Measurements from ENCODE around the gene GLYATL2. TPM values are rescaled to one million over a fixed set of nuclear protein-coding genes. Genes with fewer than 3 reads are reported as not detected.

The GLYATL2 gene
- total and polyA plus RNA-seq, 10 donors: 0.09 TPM; not detected in 9

DNA sequence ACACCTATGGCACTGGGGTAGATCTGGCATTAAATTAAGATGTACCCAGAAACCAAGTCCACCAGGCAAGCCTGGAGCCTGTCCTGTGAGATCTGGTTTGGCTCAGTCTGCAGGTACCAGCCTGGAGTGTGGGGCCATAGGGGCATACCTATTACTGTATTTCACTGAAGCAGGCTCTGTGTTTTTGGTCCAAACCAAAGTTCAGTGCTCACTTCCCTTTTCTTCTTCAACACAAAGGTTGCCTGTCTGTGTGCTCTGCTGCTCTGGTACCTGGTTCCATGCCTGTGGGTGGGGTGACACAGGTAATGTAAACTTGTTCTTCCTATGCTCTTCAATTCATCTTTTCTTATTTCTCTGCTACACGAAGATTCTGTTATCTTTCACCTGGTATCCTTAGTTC, 19.8 kb upstream of the GLYATL2 start:
- WGBS, 5 donors: 0 to 90% (median 0%) methylated on average over 1 of the region's 1 CpG
- DNase-seq: no peak
- no peak overlapping the region for H3K4me3 ChIP-seq
- no peak for TF ChIP-seq POLR2A (IDR thresholded peaks at IDR 0.05)
- TF ChIP-seq, protein P1, sequence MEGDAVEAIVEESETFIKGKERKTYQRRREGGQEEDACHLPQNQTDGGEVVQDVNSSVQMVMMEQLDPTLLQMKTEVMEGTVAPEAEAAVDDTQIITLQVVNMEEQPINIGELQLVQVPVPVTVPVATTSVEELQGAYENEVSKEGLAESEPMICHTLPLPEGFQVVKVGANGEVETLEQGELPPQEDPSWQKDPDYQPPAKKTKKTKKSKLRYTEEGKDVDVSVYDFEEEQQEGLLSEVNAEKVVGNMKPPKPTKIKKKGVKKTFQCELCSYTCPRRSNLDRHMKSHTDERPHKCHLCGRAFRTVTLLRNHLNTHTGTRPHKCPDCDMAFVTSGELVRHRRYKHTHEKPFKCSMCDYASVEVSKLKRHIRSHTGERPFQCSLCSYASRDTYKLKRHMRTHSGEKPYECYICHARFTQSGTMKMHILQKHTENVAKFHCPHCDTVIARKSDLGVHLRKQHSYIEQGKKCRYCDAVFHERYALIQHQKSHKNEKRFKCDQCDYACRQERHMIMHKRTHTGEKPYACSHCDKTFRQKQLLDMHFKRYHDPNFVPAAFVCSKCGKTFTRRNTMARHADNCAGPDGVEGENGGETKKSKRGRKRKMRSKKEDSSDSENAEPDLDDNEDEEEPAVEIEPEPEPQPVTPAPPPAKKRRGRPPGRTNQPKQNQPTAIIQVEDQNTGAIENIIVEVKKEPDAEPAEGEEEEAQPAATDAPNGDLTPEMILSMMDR (IDR thresholded peaks at IDR 0.05 in 8 of 11, conservative IDR thresholded peaks at IDR 0.05 in 3 of 11): no peak
- TF ChIP-seq POLR2AphosphoS5 (IDR thresholded peaks at IDR 0.05): no peak
- H3K27ac ChIP-seq: no peak overlapping the region
- no peaks in the 10 kb centered on the region for H3K4me1 ChIP-seq
- peaks cover 0 to 22% (median 12%) of the 10 kb centered on the region in 8 donors for H3K9me3 ChIP-seq
- intact Hi-C loops (cut with DNase I; ENCODE audit: low total_unique reads): no loop called here
- H3K36me3 ChIP-seq: no peaks in the 10 kb centered on the region
- H3K27me3 ChIP-seq (replicated peaks in 1 of 7): no peaks in the 10 kb centered on the region

DNA sequence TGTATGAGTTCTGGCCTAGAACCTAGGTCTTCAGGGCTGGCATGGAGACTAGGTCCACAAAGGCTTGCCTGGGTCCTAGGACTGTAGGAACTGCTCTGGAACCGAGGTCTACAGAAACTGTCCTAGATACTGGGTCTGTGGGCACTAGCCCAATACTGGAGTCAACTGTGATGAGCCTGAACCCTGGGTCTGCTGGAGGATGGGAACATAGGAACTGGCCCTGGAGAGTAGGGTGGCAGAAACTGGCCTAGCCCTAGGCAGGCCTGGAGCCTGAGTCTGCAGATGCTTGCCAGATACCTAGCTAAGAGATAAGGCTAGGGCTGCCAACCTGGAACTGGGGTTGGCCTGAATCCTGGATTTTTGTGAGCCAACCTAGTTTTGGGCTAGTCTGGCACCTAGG, 19.2 kb upstream of the GLYATL2 start:
- H3K9me3 ChIP-seq: peaks cover 0 to 22% (median 12%) of the 10 kb centered on the region in 8 donors
- no peak for DNase-seq
- no peak overlapping the region for H3K4me3 ChIP-seq
- no peaks in the 10 kb centered on the region for H3K4me1 ChIP-seq
- H3K27me3 ChIP-seq (replicated peaks in 1 of 7): no peaks in the 10 kb centered on the region
- H3K36me3 ChIP-seq: no peaks in the 10 kb centered on the region
- no peak overlapping the region for H3K27ac ChIP-seq
- whole genome bisulfite sequencing, 5 donors: 38 to 87% (median 59%) methylated on average over 1 of the region's 1 CpG
- intact Hi-C loops (cut with DNase I; ENCODE audit: low total_unique reads): no loop called here
- no peak for TF ChIP-seq POLR2A (IDR thresholded peaks at IDR 0.05)
- TF ChIP-seq, protein P1 (IDR thresholded peaks at IDR 0.05 in 8 of 11, conservative IDR thresholded peaks at IDR 0.05 in 3 of 11): no peak
- no peak for TF ChIP-seq POLR2AphosphoS5 (IDR thresholded peaks at IDR 0.05)

DNA sequence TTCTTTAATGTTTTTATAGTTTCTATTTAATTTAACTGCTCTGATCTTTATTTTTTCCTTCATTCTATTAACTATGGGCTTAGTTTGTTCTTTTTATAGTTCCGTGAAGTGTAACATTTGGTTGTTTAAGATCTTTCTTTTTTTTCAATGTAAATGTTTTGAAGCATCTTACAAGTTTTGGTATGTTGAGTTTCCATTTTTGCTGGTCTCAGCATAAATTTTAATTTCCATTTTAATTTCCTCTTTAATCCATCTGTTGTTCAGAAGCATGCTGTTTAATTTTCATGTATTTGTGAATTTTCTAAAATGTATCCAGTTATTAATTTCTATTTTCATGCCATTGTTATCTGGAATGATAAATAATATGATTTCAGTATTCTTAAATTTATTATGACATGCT, 17.0 kb upstream of the GLYATL2 start:
- Histone ChIP-seq H3K36me3 (no peaks in the 10 kb centered on the region), H3K4me3 (no peak overlapping the region), H3K4me1 (no peaks in the 10 kb centered on the region), H3K27ac (no peak overlapping the region), H3K27me3 (replicated peaks in 1 of 7) (no peaks in the 10 kb centered on the region), H3K9me3 (peaks cover 0 to 22% (median 12%) of the 10 kb centered on the region in 8 donors)
- intact Hi-C loops (cut with DNase I; ENCODE audit: low total_unique reads): no loop called here
- WGBS, 5 donors: 91 to 98% (median 95%) methylated on average over 1 of the region's 1 CpG
- DNase-seq: no peak
- TF ChIP-seq, protein P1 (IDR thresholded peaks at IDR 0.05 in 8 of 11, conservative IDR thresholded peaks at IDR 0.05 in 3 of 11): no peak
- TF ChIP-seq POLR2A (IDR thresholded peaks at IDR 0.05) (no peak), POLR2AphosphoS5 (IDR thresholded peaks at IDR 0.05) (no peak)

DNA sequence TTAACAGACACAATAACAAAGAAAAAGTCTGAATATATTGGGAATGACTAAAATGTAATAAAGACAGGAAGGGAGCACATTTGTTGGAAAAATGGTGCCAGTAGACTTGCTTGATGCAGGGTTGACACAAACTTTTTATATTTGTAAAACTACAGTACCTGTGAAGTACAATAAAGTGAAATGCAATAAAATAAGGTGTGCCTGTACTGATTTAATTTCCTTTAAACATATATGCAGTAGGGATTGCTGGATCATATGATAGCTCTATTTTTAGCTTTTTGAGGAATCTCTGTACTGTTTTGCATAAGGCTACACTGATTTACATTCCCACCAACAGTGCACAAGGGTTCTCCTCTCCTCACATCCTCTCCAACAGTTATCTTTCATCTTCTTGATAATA, 12.3 kb upstream of the GLYATL2 start:
- intact Hi-C loops (cut with DNase I; ENCODE audit: low total_unique reads): no loop called here
- Histone ChIP-seq H3K4me3 (no peak overlapping the region), H3K36me3 (no peaks in the 10 kb centered on the region), H3K27me3 (replicated peaks in 1 of 7) (no peaks in the 10 kb centered on the region), H3K9me3 (peaks cover 0 to 8% (median under 1%) of the 10 kb centered on the region in 8 donors), H3K27ac (no peak overlapping the region), H3K4me1 (no peaks in the 10 kb centered on the region)
- DNase-seq: no peak
- TF ChIP-seq POLR2A (IDR thresholded peaks at IDR 0.05) (no peak), POLR2AphosphoS5 (IDR thresholded peaks at IDR 0.05) (no peak)
- TF ChIP-seq, protein P1 (IDR thresholded peaks at IDR 0.05 in 8 of 11, conservative IDR thresholded peaks at IDR 0.05 in 3 of 11): no peak

Measured in spleen (tissue), 11 donors.